Breast epithelium (tissue), 4 donors: ENCODE results near the gene ZNF83. TPM values are rescaled to one million over a fixed set of nuclear protein-coding genes. Genes with fewer than 3 reads are reported as not detected.

Source experiments
- DNase-seq, 2 donors: peaks; one replicate each; pipeline ENCODE4 v3.0.0-alpha.2; 2019; ENCODE audit warnings: low spot score in 2 of 2
- H3K27ac ChIP-seq, 2 donors: fragments of 200-600 bp; sonication (generic) in 1 of 2; one replicate each; pipeline ENCODE4 v1.5.1; 2016 to 2019; ENCODE audit warnings: mild to moderate bottlenecking in 1 of 2
- H3K27me3 ChIP-seq, 2 donors: fragments of 200-600 bp; sonication (generic) in 1 of 2; one replicate each; pipeline versions ENCODE4 v1.5.1 to v1.6.0; 2017 to 2019; ENCODE audit warnings: control low read depth in 1 of 2, mild to moderate bottlenecking in 1 of 2
- H3K36me3 ChIP-seq: fragments of 200-600 bp; one replicate; pipeline ENCODE4 v1.5.1; 2019
- H3K4me1 ChIP-seq, 2 donors: fragments of 200-600 bp; sonication (generic); one replicate each; pipeline ENCODE4 v1.5.1; 2016 to 2019; ENCODE audit warnings: control low read depth in 1 of 2
- H3K4me3 ChIP-seq, 3 donors: fragments of 200-600 bp; sonication (generic); 1 replicate in 2 of 3; 2 replicates in 1 of 3; pipeline ENCODE4 v1.5.1; 2016 to 2019; ENCODE audit warnings: mild to moderate bottlenecking in 3 of 3, moderate library complexity in 2 of 3
- H3K9me3 ChIP-seq, 2 donors: fragments of 200-600 bp; sonication (generic) in 1 of 2; one replicate each; pipeline ENCODE4 v1.5.1; 2016 to 2019; ENCODE audit warnings: control low read depth in 1 of 2
- POLR2A ChIP-seq: fragments of 450-650 bp; IDR thresholded peaks from one replicate; pipeline ENCODE4 v1.6.1; 2016; ENCODE audit warnings: antibody characterized with exemption, mild to moderate bottlenecking, moderate library complexity
- POLR2AphosphoS5 ChIP-seq, 3 donors: sonication (generic); formaldehyde crosslinking; IDR thresholded peaks; one replicate each; pipeline ENCODE4 v1.6.1; 2017; ENCODE audit warnings: antibody characterized with exemption in 3 of 3
- intact Hi-C: fragments of 100-400 bp; cut with DNase I; formaldehyde crosslinking; loops from one replicate; pipeline ENCODE4 v1.15.1; 2023; ENCODE audit warnings: low total_unique reads
- total RNA-seq, 3 donors: library from RNA; depleted of rRNA; stranded (reverse); fragments of >200 nt; gene quantifications; one replicate each; pipeline ENCODE4 v1.1.0, GENCODE V29; 2016
- TF ChIP-seq, protein P1 (sequence below), 3 donors: fragments of 450-650 bp; IDR thresholded peaks; one replicate each; pipeline ENCODE4 v1.5.1; 2016 to 2017; ENCODE audit warnings: antibody characterized with exemption in 3 of 3, mild to moderate bottlenecking in 3 of 3, moderate library complexity in 3 of 3

ZNF83 gene
- total RNA-seq, 3 donors from 2014 or later: 61.0 to 120 (median 71.8) TPM

DNA sequence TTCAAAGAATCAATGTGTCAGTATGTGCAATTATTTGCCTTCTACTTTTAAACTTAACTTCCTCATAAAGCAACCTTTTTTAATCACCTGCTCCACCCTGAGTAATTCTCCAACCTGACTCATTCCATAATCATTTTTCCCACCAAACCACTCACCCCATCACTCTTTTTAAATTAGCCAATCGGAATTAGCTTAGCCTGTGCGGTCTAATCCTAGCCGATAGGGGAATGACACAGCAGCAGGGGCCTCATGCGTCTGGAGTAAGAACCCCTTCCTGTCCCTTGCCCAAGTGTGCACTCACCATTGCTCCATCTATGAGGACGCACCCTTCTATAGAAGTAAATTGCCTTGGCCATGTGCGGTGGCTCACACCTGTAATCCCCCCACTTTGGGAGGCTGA lies 27.4 kb upstream of the ZNF83 start:
- Histone ChIP-seq H3K4me3 (no peak overlapping the region), H3K36me3 (no peaks in the 10 kb centered on the region), H3K27ac (no peak overlapping the region), H3K27me3 (no peaks in the 10 kb centered on the region), H3K4me1 (no peaks in the 10 kb centered on the region), H3K9me3 (no peaks in the 10 kb centered on the region)
- no peak for DNase-seq
- intact Hi-C loops: no loop called here
- no peak for TF ChIP-seq POLR2A
- TF ChIP-seq, protein P1, sequence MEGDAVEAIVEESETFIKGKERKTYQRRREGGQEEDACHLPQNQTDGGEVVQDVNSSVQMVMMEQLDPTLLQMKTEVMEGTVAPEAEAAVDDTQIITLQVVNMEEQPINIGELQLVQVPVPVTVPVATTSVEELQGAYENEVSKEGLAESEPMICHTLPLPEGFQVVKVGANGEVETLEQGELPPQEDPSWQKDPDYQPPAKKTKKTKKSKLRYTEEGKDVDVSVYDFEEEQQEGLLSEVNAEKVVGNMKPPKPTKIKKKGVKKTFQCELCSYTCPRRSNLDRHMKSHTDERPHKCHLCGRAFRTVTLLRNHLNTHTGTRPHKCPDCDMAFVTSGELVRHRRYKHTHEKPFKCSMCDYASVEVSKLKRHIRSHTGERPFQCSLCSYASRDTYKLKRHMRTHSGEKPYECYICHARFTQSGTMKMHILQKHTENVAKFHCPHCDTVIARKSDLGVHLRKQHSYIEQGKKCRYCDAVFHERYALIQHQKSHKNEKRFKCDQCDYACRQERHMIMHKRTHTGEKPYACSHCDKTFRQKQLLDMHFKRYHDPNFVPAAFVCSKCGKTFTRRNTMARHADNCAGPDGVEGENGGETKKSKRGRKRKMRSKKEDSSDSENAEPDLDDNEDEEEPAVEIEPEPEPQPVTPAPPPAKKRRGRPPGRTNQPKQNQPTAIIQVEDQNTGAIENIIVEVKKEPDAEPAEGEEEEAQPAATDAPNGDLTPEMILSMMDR (IDR thresholded peaks at IDR 0.05): no peak
- no peak for TF ChIP-seq POLR2AphosphoS5 (IDR thresholded peaks at IDR 0.05)

DNA sequence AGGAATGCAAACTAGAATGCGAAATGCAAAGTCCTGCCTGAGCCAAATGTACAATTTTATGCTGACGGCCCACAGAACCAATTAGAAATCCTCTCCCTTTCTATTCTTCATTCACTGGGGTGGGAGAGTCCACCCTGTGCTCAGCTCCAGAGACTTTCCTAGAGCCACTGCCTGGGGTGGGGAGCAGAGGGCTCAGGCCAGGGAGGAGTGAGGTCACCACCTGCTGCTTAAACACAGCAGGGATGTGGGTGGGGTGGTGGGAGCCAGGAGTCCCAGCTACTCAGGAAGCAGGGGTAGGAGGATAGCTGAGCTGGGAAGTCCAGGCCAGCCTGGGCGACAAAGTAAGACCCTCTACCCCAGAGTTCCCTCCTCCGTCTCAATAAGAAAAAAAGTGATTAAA lies 26.9 kb upstream of the ZNF83 start:
- intact Hi-C loops: no loop called here
- Histone ChIP-seq H3K36me3 (no peaks in the 10 kb centered on the region), H3K27me3 (no peaks in the 10 kb centered on the region), H3K4me3 (no peak overlapping the region), H3K9me3 (no peaks in the 10 kb centered on the region), H3K4me1 (no peaks in the 10 kb centered on the region), H3K27ac (no peak overlapping the region)
- no peak for DNase-seq
- no peak for TF ChIP-seq POLR2A

DNA sequence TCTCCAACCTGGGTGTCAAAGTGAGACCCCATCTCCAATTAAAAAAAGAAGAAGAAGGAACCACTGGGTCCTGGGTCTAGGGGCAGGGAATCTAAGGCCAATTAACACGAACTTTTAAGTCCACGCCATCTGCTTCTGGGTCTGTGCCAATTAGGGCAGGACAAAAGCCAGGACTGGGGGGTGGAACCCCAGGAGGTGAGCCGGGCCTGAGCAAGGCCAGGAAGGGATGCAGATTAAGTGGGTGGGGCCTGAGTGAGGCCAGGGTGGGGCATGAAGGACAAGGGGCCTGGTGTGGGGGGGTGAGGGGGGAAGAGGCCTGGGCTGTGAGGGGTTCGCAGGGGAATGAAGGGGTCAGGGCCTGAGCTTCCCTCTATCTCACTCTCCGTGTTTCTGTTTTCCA lies 26.3 kb upstream of the ZNF83 start:
- TF ChIP-seq POLR2AphosphoS5 (IDR thresholded peaks at IDR 0.05) (no peak), POLR2A (no peak)
- TF ChIP-seq, protein P1 (IDR thresholded peaks at IDR 0.05): no peak
- H3K4me1 ChIP-seq: no peaks in the 10 kb centered on the region
- H3K4me3 ChIP-seq: no peak overlapping the region
- H3K27me3 ChIP-seq: no peaks in the 10 kb centered on the region
- no peaks in the 10 kb centered on the region for H3K36me3 ChIP-seq
- H3K9me3 ChIP-seq: no peaks in the 10 kb centered on the region
- intact Hi-C loops: no loop called here
- DNase-seq: no peak
- H3K27ac ChIP-seq: no peak overlapping the region

DNA sequence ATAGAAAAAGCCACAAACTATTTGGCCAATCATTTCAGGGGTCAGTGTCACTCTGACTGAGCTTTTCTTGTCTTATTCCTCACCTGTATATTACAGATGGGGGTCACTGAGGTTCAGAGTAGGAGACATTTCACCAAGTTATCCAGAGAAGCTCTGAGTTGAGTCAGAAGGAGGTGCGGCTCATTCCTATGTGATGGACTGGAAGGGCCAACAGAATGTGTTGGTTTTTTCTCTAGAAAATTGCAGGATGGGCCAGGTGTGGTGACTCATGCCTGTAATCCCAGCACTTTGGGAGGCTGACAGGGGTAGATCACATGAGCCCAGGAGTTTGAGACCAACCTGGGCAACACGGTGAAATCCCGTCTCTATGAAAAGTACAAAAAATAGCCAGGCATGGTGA lies 24.5 kb upstream of the ZNF83 start:
- Histone ChIP-seq H3K4me3 (no peak overlapping the region), H3K36me3 (no peaks in the 10 kb centered on the region), H3K27me3 (no peaks in the 10 kb centered on the region), H3K27ac (no peak overlapping the region), H3K4me1 (no peaks in the 10 kb centered on the region), H3K9me3 (no peaks in the 10 kb centered on the region)
- TF ChIP-seq POLR2AphosphoS5 (IDR thresholded peaks at IDR 0.05) (no peak), POLR2A (no peak)
- TF ChIP-seq, protein P1 (IDR thresholded peaks at IDR 0.05): no peak
- intact Hi-C loops: no loop called here
- no peak for DNase-seq

DNA sequence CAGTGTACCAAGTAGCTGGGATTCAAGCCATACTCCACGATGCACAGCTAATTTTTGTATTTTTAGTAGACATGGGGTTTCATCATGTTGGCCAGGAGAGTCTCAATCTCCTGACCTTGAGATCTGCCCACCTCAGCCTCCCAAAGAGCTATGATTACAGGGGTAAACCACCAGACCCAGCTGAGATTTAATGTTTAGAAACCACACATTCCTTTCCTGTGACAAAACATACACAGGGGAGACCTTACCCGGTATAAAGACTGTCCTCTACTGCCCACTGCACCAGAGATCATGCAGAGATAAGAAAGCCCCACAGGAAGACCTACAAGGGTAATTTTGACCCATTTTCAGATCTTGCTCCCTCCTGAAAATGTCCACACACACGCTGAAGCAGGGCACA lies 22.8 kb upstream of the ZNF83 start:
- no peak overlapping the region for H3K4me3 ChIP-seq
- intact Hi-C loops: no loop called here
- H3K27me3 ChIP-seq: no peaks in the 10 kb centered on the region
- no peaks in the 10 kb centered on the region for H3K9me3 ChIP-seq
- TF ChIP-seq POLR2A (no peak), POLR2AphosphoS5 (IDR thresholded peaks at IDR 0.05) (no peak)
- TF ChIP-seq, protein P1 (IDR thresholded peaks at IDR 0.05): no peak
- no peak for DNase-seq
- H3K4me1 ChIP-seq: no peaks in the 10 kb centered on the region
- H3K36me3 ChIP-seq: no peaks in the 10 kb centered on the region
- H3K27ac ChIP-seq: no peak overlapping the region

DNA sequence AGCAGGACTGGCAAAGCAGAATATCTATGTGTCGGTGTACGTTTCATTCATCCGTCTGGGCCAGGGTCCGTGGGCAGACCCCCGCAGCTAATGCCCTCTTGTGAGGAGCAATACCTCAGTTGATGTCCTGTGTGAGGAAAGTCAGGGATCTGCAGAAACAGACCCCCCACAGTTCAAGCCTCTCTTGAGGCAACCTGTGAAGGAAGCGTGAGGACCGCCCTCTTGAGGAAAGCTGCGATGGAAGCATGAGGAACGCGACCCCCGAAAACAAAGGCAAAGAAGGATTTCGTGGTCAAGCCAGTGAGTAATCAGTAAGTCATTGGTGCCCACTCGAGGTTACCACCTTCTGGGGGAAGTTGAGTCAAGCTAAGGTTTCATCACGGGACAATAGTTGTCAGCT lies 20.9 kb upstream of the ZNF83 start:
- Histone ChIP-seq H3K9me3 (no peaks in the 10 kb centered on the region), H3K4me1 (no peaks in the 10 kb centered on the region), H3K4me3 (no peak overlapping the region), H3K27me3 (no peaks in the 10 kb centered on the region), H3K27ac (no peak overlapping the region), H3K36me3 (no peaks in the 10 kb centered on the region)
- intact Hi-C loops: no loop called here
- no peak for TF ChIP-seq POLR2AphosphoS5 (IDR thresholded peaks at IDR 0.05)
- no peak for TF ChIP-seq POLR2A
- TF ChIP-seq, protein P1 (IDR thresholded peaks at IDR 0.05): no peak
- DNase-seq: no peak
